SU-DHL-6 (cell line): ENCODE measurements around the gene PUM1.

Source experiments
- H2AFZ ChIP-seq: fragments of 200-600 bp; sonication (generic); 2 replicates; pipeline ENCODE4 v1.6.1; 2014; ENCODE audit warnings: low read depth, mild to moderate bottlenecking, moderate library complexity, mixed read lengths, antibody characterized with exemption, low read length; ENCODE audit not compliant: severe bottlenecking
- H3F3A ChIP-seq: fragments of 200-600 bp; shearing (Covaris generic); 2 replicates; pipeline ENCODE4 v1.6.0; 2016; ENCODE audit warnings: antibody characterized with exemption, mild to moderate bottlenecking; ENCODE audit not compliant: insufficient read depth
- H3K27ac ChIP-seq: fragments of 200-600 bp; sonication (generic); 2 replicates; pipeline ENCODE4 v1.5.1; 2016; ENCODE audit warnings: low read depth, mild to moderate bottlenecking, low read length, moderate library complexity, mixed read lengths
- H3K27me3 ChIP-seq: fragments of 200-600 bp; sonication (generic), shearing (Covaris generic); 2 replicates; pipeline ENCODE4 v1.6.0; 2014; ENCODE audit warnings: mild to moderate bottlenecking, low read length
- H3K36me3 ChIP-seq: fragments of 200-600 bp; sonication (generic); 2 replicates; pipeline ENCODE4 v1.6.1; 2014; ENCODE audit warnings: mild to moderate bottlenecking, low read length, mixed read lengths
- H3K4me2 ChIP-seq: fragments of 300-600, 200-600 bp; shearing (Covaris generic), sonication (generic); 2 replicates; pipeline ENCODE4 v1.6.0; 2014; ENCODE audit warnings: low read length, low read depth, mild to moderate bottlenecking; ENCODE audit not compliant: poor library complexity, severe bottlenecking
- H3K4me3 ChIP-seq: fragments of 200-600 bp; sonication (generic); 2 replicates; pipeline ENCODE4 v1.5.1; 2014; ENCODE audit warnings: antibody characterized with exemption, low read length, mild to moderate bottlenecking, mixed read lengths; ENCODE audit not compliant: insufficient read depth, poor library complexity, severe bottlenecking
- H3K79me2 ChIP-seq: fragments of 200-600 bp; sonication (generic); 2 replicates; pipeline ENCODE4 v1.6.1; 2014; ENCODE audit warnings: mild to moderate bottlenecking, low read length, moderate library complexity; ENCODE audit not compliant: insufficient read depth
- H3K9ac ChIP-seq: fragments of 200-600 bp; sonication (generic); 2 replicates; pipeline ENCODE4 v1.7.0; 2014; ENCODE audit warnings: mild to moderate bottlenecking, low read length
- H3K9me2 ChIP-seq: fragments of 200-600 bp; sonication (generic); replicated peaks from 2 replicates; pipeline ENCODE4 v1.6.1; 2014; ENCODE audit warnings: low read length; ENCODE audit not compliant: insufficient read depth
- H3K9me3 ChIP-seq: fragments of 200-600 bp; sonication (generic); 2 replicates; pipeline ENCODE4 v1.6.1; 2014; ENCODE audit warnings: low read length, mixed read lengths; ENCODE audit not compliant: insufficient read depth
- H4K20me1 ChIP-seq: fragments of 200-600 bp; sonication (generic); 2 replicates; pipeline ENCODE4 v1.6.1; 2014; ENCODE audit warnings: low read depth, mild to moderate bottlenecking, antibody characterized with exemption, low read length, moderate library complexity, mixed read lengths
- EZH2phosphoT487 ChIP-seq: fragments of 200-600 bp; sonication (generic), shearing (Covaris generic); conservative IDR thresholded peaks from 2 replicates; pipeline ENCODE4 v1.6.1; 2018; ENCODE audit warnings: mild to moderate bottlenecking, antibody characterized with exemption, low read length, moderate library complexity, mixed read lengths
- TF ChIP-seq, protein P1 (sequence below): fragments of 200-600 bp; sonication (generic); IDR thresholded peaks from one replicate; pipeline ENCODE4 v1.5.1; 2017; ENCODE audit warnings: antibody characterized with exemption, mild to moderate bottlenecking, low read length, moderate library complexity; ENCODE audit not compliant: insufficient read depth, poor library complexity, severe bottlenecking

PUM1 gene

DNA sequence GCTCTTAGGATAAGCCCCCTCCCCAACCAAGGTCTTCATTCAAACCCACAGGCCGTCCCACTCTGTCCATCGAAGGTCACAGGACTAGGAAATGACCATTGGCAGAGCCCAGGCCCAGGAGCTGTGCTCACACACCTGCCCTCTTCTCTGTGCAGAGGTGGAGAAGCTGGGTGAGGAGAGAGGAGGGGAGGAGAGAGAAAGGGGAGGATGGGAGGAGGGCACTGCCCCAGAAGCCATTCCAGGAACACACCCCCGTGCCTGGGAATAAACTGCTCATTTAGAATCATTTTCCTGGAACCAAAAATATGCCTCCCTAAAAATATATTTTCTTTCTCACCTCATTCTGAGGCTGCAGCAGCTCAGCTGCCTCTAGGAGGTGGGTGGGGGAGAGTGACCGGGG is 150.6 kb downstream of the PUM1 start:
- Histone ChIP-seq H3K4me2 (no peak overlapping the region), H3K9ac (no peak overlapping the region), H3K27ac (no peak overlapping the region), H3K79me2 (no peaks in the 10 kb centered on the region), H3K9me2 (no peaks in the 10 kb centered on the region), H2AFZ (no peak overlapping the region), H4K20me1 (no peaks in the 10 kb centered on the region), H3K9me3 (no peaks in the 10 kb centered on the region), H3K27me3 (no peaks in the 10 kb centered on the region), H3K4me3 (no peak overlapping the region), H3F3A (no peaks in the 10 kb centered on the region), H3K36me3 (no peaks in the 10 kb centered on the region)
- TF ChIP-seq, protein P1, sequence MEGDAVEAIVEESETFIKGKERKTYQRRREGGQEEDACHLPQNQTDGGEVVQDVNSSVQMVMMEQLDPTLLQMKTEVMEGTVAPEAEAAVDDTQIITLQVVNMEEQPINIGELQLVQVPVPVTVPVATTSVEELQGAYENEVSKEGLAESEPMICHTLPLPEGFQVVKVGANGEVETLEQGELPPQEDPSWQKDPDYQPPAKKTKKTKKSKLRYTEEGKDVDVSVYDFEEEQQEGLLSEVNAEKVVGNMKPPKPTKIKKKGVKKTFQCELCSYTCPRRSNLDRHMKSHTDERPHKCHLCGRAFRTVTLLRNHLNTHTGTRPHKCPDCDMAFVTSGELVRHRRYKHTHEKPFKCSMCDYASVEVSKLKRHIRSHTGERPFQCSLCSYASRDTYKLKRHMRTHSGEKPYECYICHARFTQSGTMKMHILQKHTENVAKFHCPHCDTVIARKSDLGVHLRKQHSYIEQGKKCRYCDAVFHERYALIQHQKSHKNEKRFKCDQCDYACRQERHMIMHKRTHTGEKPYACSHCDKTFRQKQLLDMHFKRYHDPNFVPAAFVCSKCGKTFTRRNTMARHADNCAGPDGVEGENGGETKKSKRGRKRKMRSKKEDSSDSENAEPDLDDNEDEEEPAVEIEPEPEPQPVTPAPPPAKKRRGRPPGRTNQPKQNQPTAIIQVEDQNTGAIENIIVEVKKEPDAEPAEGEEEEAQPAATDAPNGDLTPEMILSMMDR, result no peak
- TF ChIP-seq EZH2phosphoT487, result no peak

DNA sequence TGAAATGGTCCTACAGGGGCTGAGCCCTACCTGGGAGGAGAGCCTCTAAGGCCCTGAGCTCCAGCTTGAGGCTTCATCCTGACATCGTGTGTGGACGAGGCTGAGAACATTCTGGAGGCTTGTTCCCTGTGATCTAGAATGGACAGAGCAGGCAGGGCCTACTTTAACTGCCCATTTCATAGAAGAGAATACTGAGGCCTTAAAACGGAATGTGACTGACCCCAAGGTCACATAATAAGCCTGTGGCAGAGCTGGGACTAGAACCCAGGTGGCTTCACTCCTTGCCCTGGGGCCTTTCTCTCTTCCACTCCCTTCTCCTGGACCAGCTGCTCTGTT is 151.0 kb downstream of the PUM1 start:
- no peaks in the 10 kb centered on the region for H3K36me3 ChIP-seq
- H3K27me3 ChIP-seq, result no peaks in the 10 kb centered on the region
- no peak overlapping the region for H2AFZ ChIP-seq
- no peaks in the 10 kb centered on the region for H3F3A ChIP-seq
- no peak overlapping the region for H3K27ac ChIP-seq
- no peak overlapping the region for H3K9ac ChIP-seq
- H3K9me2 ChIP-seq, result no peaks in the 10 kb centered on the region
- H3K9me3 ChIP-seq, result no peaks in the 10 kb centered on the region
- H3K4me2 ChIP-seq, result no peak overlapping the region
- no peaks in the 10 kb centered on the region for H4K20me1 ChIP-seq
- TF ChIP-seq, protein P1, result no peak
- no peak for TF ChIP-seq EZH2phosphoT487
- H3K4me3 ChIP-seq, result no peak overlapping the region
- H3K79me2 ChIP-seq, result no peaks in the 10 kb centered on the region

DNA sequence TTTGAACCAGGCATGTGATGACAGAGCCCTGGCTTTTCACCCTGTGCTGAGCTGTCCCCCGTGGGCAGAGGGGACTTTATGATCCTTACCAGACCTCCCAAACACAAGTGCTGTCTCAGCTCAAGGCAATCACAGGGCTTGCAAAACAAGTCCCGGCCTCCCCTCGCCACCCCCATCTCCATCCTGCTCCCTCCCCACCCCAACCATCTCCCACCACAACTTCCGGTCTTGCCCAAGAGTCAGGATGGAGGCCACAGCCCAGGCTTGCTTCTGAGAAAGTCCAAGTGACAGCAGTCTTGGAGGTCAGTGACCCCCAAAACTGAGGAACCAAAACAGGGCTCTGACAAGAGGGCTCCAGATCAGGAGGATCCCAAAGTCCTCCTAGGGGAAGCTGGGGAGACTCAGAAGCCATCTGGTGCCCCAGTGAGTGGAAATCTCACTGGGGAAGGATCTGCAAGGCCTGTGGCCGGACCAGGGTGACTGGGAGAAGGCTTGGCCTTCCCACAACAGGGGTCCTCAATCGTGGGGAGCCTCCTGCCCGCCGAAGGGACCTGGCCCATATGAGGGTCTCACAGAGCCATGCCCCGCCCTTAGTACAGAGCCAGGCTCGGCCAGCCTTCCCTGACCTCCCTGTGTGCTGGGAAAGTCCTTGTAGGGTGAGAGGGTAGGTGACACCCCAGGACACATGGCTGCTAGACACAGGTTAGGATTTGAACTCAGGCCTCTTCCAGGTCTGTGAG is 152.4 kb downstream of the PUM1 start:
- no peak overlapping the region for H3K27ac ChIP-seq
- H3K4me2 ChIP-seq, result no peak overlapping the region
- H3F3A ChIP-seq, result no peaks in the 10 kb centered on the region
- H3K79me2 ChIP-seq, result no peaks in the 10 kb centered on the region
- H3K27me3 ChIP-seq, result no peaks in the 10 kb centered on the region
- H3K36me3 ChIP-seq, result no peaks in the 10 kb centered on the region
- H3K9me3 ChIP-seq, result no peaks in the 10 kb centered on the region
- TF ChIP-seq EZH2phosphoT487, result no peak
- TF ChIP-seq, protein P1, result no peak
- no peak overlapping the region for H3K9ac ChIP-seq
- no peaks in the 10 kb centered on the region for H3K9me2 ChIP-seq
- H3K4me3 ChIP-seq, result no peak overlapping the region
- H4K20me1 ChIP-seq, result no peaks in the 10 kb centered on the region
- H2AFZ ChIP-seq, result no peak overlapping the region
